Measurements from ENCODE around the gene NRXN2.
"Not testable (repeated sequence)": the region's sequence is repeated elsewhere in the genome, so short reads cannot be mapped to it uniquely, and the experiment has no call there.

Gene NRXN2

DNA sequence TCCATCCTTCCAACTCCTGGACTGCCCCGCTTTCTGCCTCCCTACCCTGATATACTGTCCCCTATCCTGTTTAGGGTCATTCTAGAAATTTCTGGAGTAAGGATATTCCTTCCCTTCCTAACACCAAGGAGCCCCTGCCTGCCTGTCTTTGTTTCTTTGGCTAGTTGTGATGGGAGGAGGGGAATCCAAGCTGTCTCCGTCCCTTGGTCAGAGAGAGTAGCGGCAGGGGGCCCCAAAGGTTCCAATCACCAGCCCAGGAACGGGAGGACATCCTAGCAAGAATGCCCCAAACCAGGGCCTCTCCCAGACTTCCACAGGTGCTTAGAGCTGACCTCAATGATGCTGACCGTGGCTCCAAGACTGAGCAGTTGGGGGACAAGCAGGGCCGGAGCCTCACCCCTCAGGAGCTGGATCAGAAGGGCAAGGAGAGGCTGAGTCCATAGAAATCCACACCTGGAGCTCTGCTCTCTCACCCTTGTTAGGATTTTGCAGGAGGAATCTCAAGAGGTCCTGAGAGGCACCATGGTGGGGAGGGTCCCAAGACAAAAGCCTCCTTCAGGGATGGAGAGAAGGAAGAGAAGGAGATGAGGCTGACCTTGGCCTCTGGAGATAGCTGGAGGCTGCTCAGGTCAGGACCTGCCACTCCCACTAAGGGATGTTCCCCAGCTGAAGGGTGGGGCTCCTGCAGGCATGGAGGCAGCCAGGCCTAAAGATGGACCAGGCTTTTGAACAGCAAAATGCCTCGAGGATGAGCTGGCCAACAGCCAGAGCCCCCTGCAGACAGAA is 118.3 kb downstream of the NRXN2 start:
- no peaks in the 10 kb centered on the region for H3K9me3 ChIP-seq (ENCODE audit: control insufficient read depth, insufficient read depth, low read length)
- no peaks in the 10 kb centered on the region; the same call in 1 of the 2 replicates for H3K4me1 ChIP-seq (ENCODE audit: insufficient read depth, low read length)
- no peak overlapping the region for H3K9ac ChIP-seq (ENCODE audit: low read depth, low read length)
- H3K36me3 ChIP-seq (ENCODE audit: insufficient read depth, low read length): no peaks in the 10 kb centered on the region

DNA sequence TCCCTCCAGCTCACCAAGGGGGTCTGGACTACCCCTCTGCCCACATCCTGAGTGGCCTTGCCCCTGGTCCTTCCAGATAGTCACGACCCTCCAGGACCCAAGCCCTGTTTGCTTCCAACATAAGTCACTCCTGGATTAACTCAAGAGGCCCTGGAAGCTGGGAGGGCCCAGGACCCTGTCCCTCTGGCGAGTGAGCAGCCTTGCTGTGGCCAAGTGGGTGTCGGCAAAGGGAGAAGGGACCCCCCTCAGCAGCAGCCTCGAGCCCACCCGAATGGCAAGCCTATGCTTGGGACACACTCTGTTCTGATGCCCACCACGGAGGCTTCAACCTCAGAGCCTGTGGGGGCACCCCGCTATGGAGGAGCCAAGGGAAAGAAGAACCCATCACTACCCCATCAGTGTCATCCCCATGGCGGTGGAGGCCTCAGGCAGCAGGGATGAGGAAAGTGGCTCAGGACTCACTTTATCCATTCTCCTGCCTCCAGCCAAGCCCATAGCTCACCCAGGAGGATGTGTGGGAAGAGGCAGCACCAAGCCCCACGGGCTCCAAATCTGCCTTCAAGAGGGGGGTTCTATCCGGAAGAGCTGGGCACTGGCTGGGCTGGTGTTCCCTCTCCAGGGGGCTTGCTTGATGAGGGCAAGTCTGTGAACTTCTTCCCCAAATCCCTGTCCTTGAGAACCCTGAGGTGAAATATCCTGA is 119.4 kb downstream of the NRXN2 start:
- no peaks in the 10 kb centered on the region; the same call in 1 of the 2 replicates for H3K4me1 ChIP-seq (ENCODE audit: insufficient read depth, low read length)
- H3K9ac ChIP-seq (ENCODE audit: low read depth, low read length): no peak overlapping the region
- no peaks in the 10 kb centered on the region for H3K36me3 ChIP-seq (ENCODE audit: insufficient read depth, low read length)
- H3K9me3 ChIP-seq (ENCODE audit: control insufficient read depth, insufficient read depth, low read length): no peaks in the 10 kb centered on the region

GRCh38 chr11:64602466-64603070 is 120.4 kb downstream of the NRXN2 start:
- no peak overlapping the region for H3K9ac ChIP-seq (ENCODE audit: low read depth, low read length)
- no peaks in the 10 kb centered on the region; the same call in 1 of the 2 replicates for H3K4me1 ChIP-seq (ENCODE audit: insufficient read depth, low read length)

GRCh38 chr11:64601605-64602465 is 121.2 kb downstream of the NRXN2 start:
- H3K36me3 ChIP-seq (ENCODE audit: insufficient read depth, low read length): no peaks in the 10 kb centered on the region
- no peaks in the 10 kb centered on the region; the same call in 1 of the 2 replicates for H3K4me1 ChIP-seq (ENCODE audit: insufficient read depth, low read length)
- H3K9me3 ChIP-seq (ENCODE audit: control insufficient read depth, insufficient read depth, low read length): no peaks in the 10 kb centered on the region
- no peak overlapping the region for H3K9ac ChIP-seq (ENCODE audit: low read depth, low read length)

More at GRCh38 chr11:64602466-64603070, 120.4 kb downstream of the NRXN2 start:
- Histone ChIP-seq H3K9me3 (ENCODE audit: control insufficient read depth, insufficient read depth, low read length) (no peaks in the 10 kb centered on the region), H3K36me3 (ENCODE audit: insufficient read depth, low read length) (no peaks in the 10 kb centered on the region)

DNA sequence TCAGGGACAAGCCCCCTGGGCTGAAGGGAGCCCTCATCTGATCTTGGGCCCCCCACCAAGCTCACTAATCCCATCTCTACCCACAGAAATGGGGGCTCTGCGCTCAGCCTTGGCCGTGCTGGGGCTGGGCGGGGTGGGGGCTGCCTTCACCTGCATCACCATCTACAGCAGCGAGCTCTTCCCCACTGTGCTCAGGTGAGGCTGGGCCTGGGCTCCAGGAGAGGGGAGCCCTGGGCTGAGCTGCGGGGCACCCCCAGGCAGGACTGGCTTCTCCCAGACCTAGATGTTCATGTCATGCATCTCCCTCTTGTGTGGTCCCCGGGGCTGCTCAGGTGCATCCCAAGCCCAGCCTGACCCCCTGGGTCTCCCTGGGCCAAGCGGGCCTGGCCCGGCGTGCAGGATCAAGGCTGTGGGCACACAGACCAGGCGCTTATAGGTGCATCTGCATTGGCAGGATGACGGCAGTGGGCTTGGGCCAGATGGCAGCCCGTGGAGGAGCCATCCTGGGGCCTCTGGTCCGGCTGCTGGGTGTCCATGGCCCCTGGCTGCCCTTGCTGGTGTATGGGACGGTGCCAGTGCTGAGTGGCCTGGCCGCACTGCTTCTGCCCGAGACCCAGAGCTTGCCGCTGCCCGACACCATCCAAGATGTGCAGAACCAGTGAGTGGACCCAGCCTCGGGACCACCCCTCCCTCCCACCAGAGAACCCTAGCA is 122.6 kb downstream of the NRXN2 start:
- no peak overlapping the region for H3K9ac ChIP-seq (ENCODE audit: low read depth, low read length)
- no peaks in the 10 kb centered on the region; the same call in 1 of the 2 replicates for H3K4me1 ChIP-seq (ENCODE audit: insufficient read depth, low read length)
- H3K36me3 ChIP-seq (ENCODE audit: insufficient read depth, low read length): no peaks in the 10 kb centered on the region
- no peaks in the 10 kb centered on the region for H3K9me3 ChIP-seq (ENCODE audit: control insufficient read depth, insufficient read depth, low read length)

- Histone ChIP-seq H3K36me3 (ENCODE audit: insufficient read depth, low read length) (no peaks in the 10 kb centered on the region), H3K4me1 (ENCODE audit: insufficient read depth, low read length) (no peaks in the 10 kb centered on the region; the same call in 1 of the 2 replicates), H3K9ac (ENCODE audit: low read depth, low read length) (no peak overlapping the region), H3K9me3 (ENCODE audit: control insufficient read depth, insufficient read depth, low read length) (no peaks in the 10 kb centered on the region)
Measured at GRCh38 chr11:64599698-64600211, 123.2 kb downstream of the NRXN2 start.

DNA sequence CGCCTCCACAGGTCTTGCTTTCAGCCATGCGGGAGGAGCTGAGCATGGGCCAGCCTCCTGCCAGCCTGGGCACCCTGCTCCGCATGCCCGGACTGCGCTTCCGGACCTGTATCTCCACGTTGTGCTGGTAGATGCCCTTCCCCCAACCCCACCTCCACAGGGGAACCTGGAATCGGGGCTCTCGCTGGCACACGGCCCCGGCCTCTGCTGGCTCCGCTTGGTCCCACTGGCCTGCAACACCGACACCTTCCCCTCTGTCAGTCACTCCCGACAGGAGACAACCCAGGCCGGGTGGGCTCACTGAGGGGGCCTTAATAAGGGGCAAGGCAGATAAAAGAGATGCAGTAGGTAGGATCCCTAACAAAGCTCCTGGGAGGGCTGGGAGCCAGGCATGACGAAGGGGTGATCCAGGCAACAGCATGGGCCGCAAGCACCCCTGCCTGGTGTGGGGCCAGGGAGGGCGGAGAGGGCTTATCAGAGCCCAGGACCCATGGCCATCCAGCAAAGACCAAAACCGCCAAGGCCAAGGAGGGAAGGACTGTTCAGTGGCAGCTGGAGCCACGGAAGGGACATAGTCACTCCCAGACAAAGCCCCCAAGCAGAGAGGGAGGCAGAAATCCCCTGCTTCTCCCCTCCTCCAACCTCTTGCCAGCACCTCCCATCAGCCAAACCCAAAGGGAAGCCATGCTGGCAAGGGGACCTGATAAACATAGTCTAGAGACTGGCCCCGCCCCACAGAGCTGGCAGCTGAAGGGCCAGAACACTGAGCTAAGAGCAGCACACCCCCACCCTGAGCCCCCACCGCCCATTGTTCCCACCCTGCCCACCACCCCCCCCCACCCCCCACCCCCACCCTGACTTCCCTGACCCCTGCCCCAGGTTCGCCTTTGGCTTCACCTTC is 124.0 kb downstream of the NRXN2 start:
- no peaks in the 10 kb centered on the region for H3K36me3 ChIP-seq (ENCODE audit: insufficient read depth, low read length)
- no peak overlapping the region for H3K9ac ChIP-seq (ENCODE audit: low read depth, low read length)
- no peaks in the 10 kb centered on the region for H3K9me3 ChIP-seq (ENCODE audit: control insufficient read depth, insufficient read depth, low read length)
- no peaks in the 10 kb centered on the region; the same call in 1 of the 2 replicates for H3K4me1 ChIP-seq (ENCODE audit: insufficient read depth, low read length)

DNA sequence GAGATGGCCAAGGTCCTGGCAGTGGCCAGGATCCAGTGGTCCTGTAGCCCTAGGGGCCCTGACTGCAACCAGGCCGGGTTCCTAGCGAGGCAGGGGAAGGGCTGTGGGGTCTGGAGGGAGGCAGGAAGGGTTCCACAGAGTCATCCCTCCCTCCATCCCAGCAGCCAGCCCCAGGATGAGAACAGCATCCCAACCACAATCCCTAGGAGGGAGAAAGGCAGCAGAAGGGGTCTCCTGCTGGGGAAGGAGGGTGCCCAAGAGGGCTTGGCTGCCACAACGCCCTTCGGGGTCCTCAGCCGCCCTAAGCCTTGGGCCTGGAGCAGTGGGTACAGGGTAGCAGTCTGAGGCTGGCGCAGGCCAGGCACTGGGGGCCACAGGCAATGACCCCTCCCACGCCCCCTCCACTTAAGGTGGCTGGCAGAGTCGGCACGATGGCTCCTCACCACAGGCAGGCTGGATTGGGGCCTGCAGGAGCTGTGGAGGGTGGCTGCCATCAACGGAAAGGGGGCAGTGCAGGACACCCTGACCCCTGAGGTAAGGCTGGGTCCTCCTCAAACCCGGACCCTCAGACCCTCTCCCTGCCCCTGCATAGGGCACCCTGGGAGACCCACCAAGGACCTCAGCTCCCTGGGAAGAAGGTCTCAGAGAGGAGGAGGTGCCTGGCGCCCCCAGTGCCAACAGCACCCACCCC is 124.7 kb downstream of the NRXN2 start:
- no peaks in the 10 kb centered on the region for H3K9me3 ChIP-seq (ENCODE audit: control insufficient read depth, insufficient read depth, low read length)
- H3K36me3 ChIP-seq (ENCODE audit: insufficient read depth, low read length): no peaks in the 10 kb centered on the region
- no peak overlapping the region for H3K9ac ChIP-seq (ENCODE audit: low read depth, low read length)
- no peaks in the 10 kb centered on the region for H3K4me1 ChIP-seq (ENCODE audit: insufficient read depth, low read length)

GRCh38 chr11:64597671-64598101 is 125.3 kb downstream of the NRXN2 start:
- Histone ChIP-seq H3K9me3 (ENCODE audit: control insufficient read depth, insufficient read depth, low read length) (no peaks in the 10 kb centered on the region), H3K36me3 (ENCODE audit: insufficient read depth, low read length) (no peaks in the 10 kb centered on the region), H3K9ac (ENCODE audit: low read depth, low read length) (no peak overlapping the region), H3K4me1 (ENCODE audit: insufficient read depth, low read length) (no peaks in the 10 kb centered on the region)

- not testable (repeated sequence) for H3K36me3 ChIP-seq (ENCODE audit: insufficient read depth, low read length); H3K9me3 ChIP-seq (ENCODE audit: control insufficient read depth, insufficient read depth, low read length); H3K4me1 ChIP-seq (ENCODE audit: insufficient read depth, low read length); H3K9ac ChIP-seq (ENCODE audit: low read depth, low read length)
Measured at GRCh38 chr11:64595922-64596321, 127.1 kb downstream of the NRXN2 start.

DNA sequence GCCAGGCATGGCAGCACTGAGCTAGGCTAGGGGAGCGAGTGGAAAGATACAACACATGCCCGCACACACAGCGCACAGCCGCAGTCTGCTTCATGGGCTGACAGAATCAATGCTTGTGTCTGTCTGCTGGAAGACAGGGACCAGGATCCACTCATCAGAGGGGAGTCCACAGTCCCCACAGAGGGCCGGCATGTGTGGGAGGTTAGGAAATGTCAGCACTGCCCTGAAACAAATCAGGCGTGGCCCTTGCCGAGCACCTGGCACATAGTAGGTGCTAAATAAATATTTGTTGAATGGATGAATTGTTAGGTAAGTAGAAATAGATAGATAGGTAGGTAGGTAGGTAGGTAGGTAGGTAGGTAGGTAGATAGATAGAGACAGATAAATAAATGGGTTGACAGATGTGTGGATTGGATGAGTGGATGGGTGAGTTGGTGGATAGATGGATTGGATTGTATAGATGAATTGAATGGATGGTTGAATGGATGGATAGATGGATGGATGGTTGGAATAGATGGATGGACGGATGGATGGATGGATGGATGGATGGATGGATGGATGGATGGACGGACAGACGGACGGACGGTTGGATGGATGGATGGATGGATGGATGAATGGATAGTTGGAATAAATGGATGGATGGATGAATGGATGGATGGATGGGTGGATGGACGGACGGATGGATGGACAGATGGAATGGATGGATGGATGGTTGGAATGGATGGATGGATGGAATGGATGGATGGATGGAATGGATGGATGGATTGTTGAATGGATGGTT is 128.6 kb downstream of the NRXN2 start:
- Histone ChIP-seq H3K36me3 (ENCODE audit: insufficient read depth, low read length) (no peaks in the 10 kb centered on the region), H3K9ac (ENCODE audit: low read depth, low read length) (no peak overlapping the region), H3K9me3 (ENCODE audit: control insufficient read depth, insufficient read depth, low read length) (no peaks in the 10 kb centered on the region), H3K4me1 (ENCODE audit: insufficient read depth, low read length) (no peaks in the 10 kb centered on the region)
